K562 (cell line): ENCODE results near the gene CROT. TPM values are rescaled to one million over a fixed set of nuclear protein-coding genes. Genes with fewer than 3 reads are reported as not detected.

ENCODE experiments used
- ARID4B ChIP-seq: sonication (generic); formaldehyde crosslinking; IDR thresholded peaks from 2 replicates; pipeline ENCODE4 v1.8.0; 2022; ENCODE audit warnings: mild to moderate bottlenecking, missing genetic modification reagents
- ARNT ChIP-seq, 2 experiments: fragments of 450-650 bp; IDR thresholded peaks; 2 replicates each; pipeline ENCODE4 v1.6.1; 2016; ENCODE audit warnings: mild to moderate bottlenecking in 1 of 2
- BACH1 ChIP-seq: fragments of 200-800 bp; sonication (Bioruptor generic); IDR thresholded peaks from 2 replicates; pipeline ENCODE4 v1.6.1; 2016; ENCODE audit warnings: missing genetic modification characterization, missing compliant biosample characterization
- CBX2 ChIP-seq: fragments of 200-600 bp; sonication (generic); IDR thresholded peaks from one replicate; pipeline ENCODE4 v1.6.1; 2012; ENCODE audit warnings: mild to moderate bottlenecking, low read length, inconsistent platforms; ENCODE audit not compliant: insufficient read depth, poor library complexity, severe bottlenecking
- EHMT2 ChIP-seq: fragments of 450-650 bp; IDR thresholded peaks from 2 replicates; pipeline ENCODE4 v1.6.1; 2018; ENCODE audit warnings: antibody characterized with exemption
- GTF2B ChIP-seq: IDR thresholded peaks from 2 replicates; pipeline ENCODE4 v1.6.1; 2011; ENCODE audit not compliant: insufficient read length; ENCODE audit errors: extremely low read depth
- JUN ChIP-seq, 2 experiments: sonication (generic) in 1 of 2; formaldehyde crosslinking in 1 of 2; IDR thresholded peaks; 2 replicates each; pipeline versions ENCODE4 v1.6.1 to v1.8.0; 2012 to 2022; ENCODE audit warnings: borderline replicate concordance in 2 of 2, mild to moderate bottlenecking in 2 of 2, improper control_type of control experiment in 1 of 2, low read depth in 1 of 2, low read length in 1 of 2, missing genetic modification reagents in 1 of 2
- MLLT1 ChIP-seq, 2 experiments: fragments of 450-650 bp; IDR thresholded peaks; 2 replicates each; pipeline ENCODE4 v1.6.1; 2016
- NFIX ChIP-seq: fragments of 250-450 bp; sonication (Bioruptor Pico); IDR thresholded peaks from 2 replicates; pipeline ENCODE4 v1.4.0; 2020; ENCODE audit warnings: low read depth, mild to moderate bottlenecking, moderate library complexity
- POU5F1 ChIP-seq: fragments of 150-350 bp; IDR thresholded peaks from 2 replicates; pipeline ENCODE4 v1.6.1; 2014; ENCODE audit warnings: borderline replicate concordance, low read length, low read depth, mild to moderate bottlenecking; ENCODE audit not compliant: partially characterized antibody
- RBM34 ChIP-seq: fragments of 200-400 bp; formaldehyde crosslinking; IDR thresholded peaks from 2 replicates; pipeline ENCODE4 v1.6.1; 2018; ENCODE audit warnings: low read length, borderline replicate concordance; ENCODE audit not compliant: insufficient read depth
- SRF ChIP-seq, 2 experiments: fragments of 250-450, 450-650 bp in 1 of 2; sonication (Bioruptor Pico) in 1 of 2; sonication (generic) in 1 of 2; formaldehyde crosslinking; IDR thresholded peaks; 2 replicates each; pipeline versions ENCODE4 v1.5.0 to v1.5.1; 2020 to 2022; ENCODE audit warnings: mild to moderate bottlenecking in 1 of 2, missing genetic modification reagents in 1 of 2
- SRSF7 ChIP-seq: fragments of 200-400 bp; formaldehyde crosslinking; optimal IDR thresholded peaks from 2 replicates; pipeline ENCODE3; 2017; ENCODE audit warnings: mild to moderate bottlenecking, low read depth, low read length
- XRCC5 ChIP-seq: fragments of 200-400 bp; formaldehyde crosslinking; IDR thresholded peaks from 2 replicates; pipeline ENCODE4 v1.6.1; 2017; ENCODE audit warnings: low read depth, mild to moderate bottlenecking, low read length
- YY1 ChIP-seq, 3 experiments: IDR thresholded peaks; 2 replicates each; pipeline ENCODE4 v1.6.1; 2011; ENCODE audit warnings: low read length in 2 of 3, mild to moderate bottlenecking in 2 of 3, moderate library complexity in 2 of 3, borderline replicate concordance in 1 of 3, control low read depth in 1 of 3, low read depth in 1 of 3; ENCODE audit not compliant: insufficient read depth in 3 of 3, insufficient replicate concordance in 2 of 3, control insufficient read depth in 1 of 3, insufficient read length in 1 of 3; ENCODE audit errors: extremely low read depth in 1 of 3
- ZFP1 ChIP-seq: fragments of 450-650 bp; formaldehyde crosslinking; IDR thresholded peaks from 2 replicates; pipeline ENCODE4 v1.4.0; 2020; ENCODE audit warnings: mild to moderate bottlenecking, mixed read lengths
- ZNF140 ChIP-seq: fragments of 250-450 bp; sonication (Bioruptor Pico); IDR thresholded peaks from 2 replicates; pipeline ENCODE4 v1.8.0; 2021; ENCODE audit warnings: moderate library complexity, mild to moderate bottlenecking, inconsistent platforms
- ZNF280B ChIP-seq: fragments of 250-450 bp; sonication (Bioruptor Pico); IDR thresholded peaks from 2 replicates; pipeline ENCODE4 v1.5.1; 2021; ENCODE audit warnings: mild to moderate bottlenecking
- ZNF668 ChIP-seq: fragments of 250-450 bp; sonication (Bioruptor Pico); IDR thresholded peaks from 2 replicates; pipeline ENCODE4 v1.8.0; 2022; ENCODE audit warnings: mild to moderate bottlenecking, inconsistent platforms
- ZNF75A ChIP-seq: fragments of 450-650 bp; formaldehyde crosslinking; IDR thresholded peaks from 2 replicates; pipeline ENCODE4 v1.4.0; 2020; ENCODE audit warnings: mild to moderate bottlenecking
- polyA plus RNA-seq, 8 experiments: library from polyadenylated mRNA; depleted of rRNA in 4 of 8; stranded (reverse) in 5 of 8; unstranded in 3 of 8; fragments of >200 nt; fragmentation: Nextera tagmentation in 2 of 8; fragmentation: Illumina TruSeq in 1 of 8; extraction: Ambion mirVana in 2 of 8; extraction: Trizol in 1 of 8; gene quantifications; 2 replicates each; pipeline versions ENCODE4 v1.2.1 to v1.2.3, GENCODE V29; 2011 to 2014; ENCODE audit warnings: inconsistent platforms in 1 of 8, missing spikeins in 1 of 8
- total RNA-seq, 7 experiments: library from RNA; depleted of rRNA in 6 of 7; stranded (reverse); fragments of >200 nt in 6 of 7; fragmentation: Illumina TruSeq in 2 of 7; extraction: Trizol in 2 of 7; gene quantifications; 2 replicates each; pipeline versions ENCODE4 v1.2.1 to v1.2.3, GENCODE V29; 2011 to 2021; ENCODE audit warnings: low replicate concordance in 1 of 7

The CROT gene
- total and polyA plus RNA-seq, 9 of the 15 experiments (the other 6 are each of a cell fraction or from before 2014, with no cell fraction given): 2.5 to 8.1 (median 5.1) TPM

- no peak for TF ChIP-seq ARID4B (CRISPR knock-in tag)
- no peak for TF ChIP-seq BACH1 (tag)
- no peak for TF ChIP-seq SRF (CRISPR knock-in tag; IDR thresholded peaks at IDR 0.05)
- no peak for TF ChIP-seq GTF2B
- TF ChIP-seq SRSF7: no peak
- no peak for TF ChIP-seq MLLT1 (IDR thresholded peaks at IDR 0.05)
- no peak for TF ChIP-seq ZNF668 (CRISPR knock-in tag)
- TF ChIP-seq POU5F1: no peak
- no peak for TF ChIP-seq ZNF75A
- TF ChIP-seq XRCC5: peak; percentile 77; the same call in 1 of the 2 replicates
- no peak for TF ChIP-seq NFIX
- TF ChIP-seq JUN (IDR thresholded peaks at IDR 0.05; ENCODE audit: borderline replicate concordance, low read depth, low read length): no peak
- no peak for TF ChIP-seq JUN (CRISPR knock-in tag; IDR thresholded peaks at IDR 0.05; ENCODE audit: borderline replicate concordance)
- peak; percentile 98 for TF ChIP-seq ZNF280B
- TF ChIP-seq ARNT (IDR thresholded peaks at IDR 0.05): no peak
- TF ChIP-seq CBX2: no peak
- no peak for TF ChIP-seq RBM34
- peak in 1 of 3 experiments; percentile 61 for TF ChIP-seq YY1 (IDR thresholded peaks at IDR 0.05; ENCODE audit: borderline replicate concordance in 1 of 3, control insufficient read depth in 1 of 3, extremely low read depth in 1 of 3, insufficient read depth in 3 of 3, insufficient read length in 1 of 3, insufficient replicate concordance in 2 of 3, low read depth in 1 of 3, low read length in 2 of 3)
- TF ChIP-seq EHMT2: peak; percentile 73; the same call in 1 of the 2 replicates
- TF ChIP-seq ZFP1 (CRISPR knock-in tag): no peak
- no peak for TF ChIP-seq ZNF140 (CRISPR knock-in tag)
Measured at GRCh38 chr7:87328281-87328680, 17.2 kb upstream of the CROT start (continued).
